SKM-1 (cell line): ENCODE data around the gene PLEKHF1.
"Not testable (repeated sequence)": the region's sequence is repeated elsewhere in the genome, so short reads cannot be mapped to it uniquely, and the experiment has no call there.

Experiments used
- DNase-seq: peaks from one replicate; lab custom pipeline; 2025; ENCODE audit not compliant: unreplicated experiment; lab: John Stamatoyannopoulos, UW

Gene PLEKHF1

GRCh38 chr19:29697523-29698261 is 32.4 kb downstream of the PLEKHF1 start:
- no peak for DNase-seq

DNA sequence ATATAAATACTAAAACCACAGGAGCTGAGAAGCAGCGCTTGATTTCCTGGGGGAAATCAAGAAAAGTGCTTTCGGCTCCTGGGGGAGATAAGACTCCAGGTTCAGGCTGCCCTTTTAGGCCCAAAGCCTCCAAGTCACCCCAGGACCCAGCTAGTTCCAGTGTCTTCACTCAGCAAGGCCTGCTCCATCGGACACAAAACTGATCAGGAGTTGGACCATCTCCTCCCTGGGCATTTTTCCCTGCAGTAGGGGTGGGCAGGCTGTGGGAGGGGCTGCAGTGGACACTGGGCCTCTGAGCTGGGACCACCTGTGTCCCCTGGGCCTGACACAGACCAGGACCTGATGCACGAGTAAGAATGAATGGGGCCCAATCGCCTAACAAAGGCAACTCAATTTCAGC is 34.6 kb downstream of the PLEKHF1 start:
- no peak for DNase-seq

DNA sequence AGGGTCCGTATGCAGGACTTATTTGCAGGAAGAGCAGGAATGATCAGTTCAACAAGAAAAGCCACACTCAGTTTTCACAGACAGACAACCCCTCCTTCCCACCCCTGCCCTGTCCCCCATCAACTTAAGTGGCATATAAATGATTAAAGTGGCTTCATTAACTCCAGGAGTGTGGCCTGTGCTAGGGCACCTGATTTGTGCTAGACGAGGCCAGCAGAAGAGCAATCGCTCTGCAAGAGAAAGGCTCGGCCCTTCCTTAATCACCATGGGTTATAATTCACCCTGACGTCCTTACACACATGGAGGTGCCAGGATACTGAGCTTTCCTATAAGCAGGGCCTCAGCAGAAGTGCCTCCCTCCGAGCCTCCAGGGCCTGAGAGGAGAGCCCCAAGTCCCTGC is 35.2 kb downstream of the PLEKHF1 start:
- no peak for DNase-seq

DNA sequence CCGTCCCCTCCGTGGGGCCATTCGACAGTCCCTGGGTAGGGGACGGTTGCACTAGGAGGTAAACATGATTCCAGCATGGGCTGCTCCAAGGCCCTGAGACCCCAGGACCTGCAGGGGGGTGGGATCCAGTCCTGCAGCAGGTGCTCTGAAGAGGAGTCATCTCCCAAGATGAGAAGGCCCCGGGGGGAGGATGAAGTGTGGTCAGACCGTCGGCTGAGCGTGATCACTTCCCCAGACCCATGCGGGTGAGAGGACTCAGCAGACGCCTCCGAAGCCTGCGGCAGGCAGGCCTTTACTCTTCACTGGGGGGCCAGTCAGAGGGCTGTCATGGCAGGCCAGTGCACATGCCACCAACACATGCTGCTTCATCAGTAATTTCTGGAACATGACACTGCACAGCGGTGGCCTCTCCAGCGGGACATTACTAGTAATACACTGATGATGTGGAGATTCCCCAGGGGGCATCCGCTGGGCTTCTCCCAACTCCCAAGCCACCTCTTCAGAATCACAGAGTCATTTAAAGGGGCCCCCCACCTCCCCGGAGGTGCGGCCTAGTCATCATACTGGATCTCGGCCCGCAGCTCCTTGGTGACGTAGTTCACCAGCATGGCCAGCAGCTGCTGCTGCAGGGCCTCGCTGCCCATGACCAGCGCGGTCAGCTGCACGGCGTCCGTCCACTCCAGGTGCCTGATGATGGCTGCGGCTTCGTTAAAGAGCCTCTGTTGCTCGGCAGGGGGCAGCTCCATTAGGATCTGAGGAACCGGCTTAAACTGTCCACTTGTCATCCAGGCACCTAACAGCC is 37.1 kb downstream of the PLEKHF1 start:
- no peak for DNase-seq

- no peak for DNase-seq
These were observed 37.7 kb downstream of the PLEKHF1 start for GRCh38 chr19:29702963-29703320.

DNA sequence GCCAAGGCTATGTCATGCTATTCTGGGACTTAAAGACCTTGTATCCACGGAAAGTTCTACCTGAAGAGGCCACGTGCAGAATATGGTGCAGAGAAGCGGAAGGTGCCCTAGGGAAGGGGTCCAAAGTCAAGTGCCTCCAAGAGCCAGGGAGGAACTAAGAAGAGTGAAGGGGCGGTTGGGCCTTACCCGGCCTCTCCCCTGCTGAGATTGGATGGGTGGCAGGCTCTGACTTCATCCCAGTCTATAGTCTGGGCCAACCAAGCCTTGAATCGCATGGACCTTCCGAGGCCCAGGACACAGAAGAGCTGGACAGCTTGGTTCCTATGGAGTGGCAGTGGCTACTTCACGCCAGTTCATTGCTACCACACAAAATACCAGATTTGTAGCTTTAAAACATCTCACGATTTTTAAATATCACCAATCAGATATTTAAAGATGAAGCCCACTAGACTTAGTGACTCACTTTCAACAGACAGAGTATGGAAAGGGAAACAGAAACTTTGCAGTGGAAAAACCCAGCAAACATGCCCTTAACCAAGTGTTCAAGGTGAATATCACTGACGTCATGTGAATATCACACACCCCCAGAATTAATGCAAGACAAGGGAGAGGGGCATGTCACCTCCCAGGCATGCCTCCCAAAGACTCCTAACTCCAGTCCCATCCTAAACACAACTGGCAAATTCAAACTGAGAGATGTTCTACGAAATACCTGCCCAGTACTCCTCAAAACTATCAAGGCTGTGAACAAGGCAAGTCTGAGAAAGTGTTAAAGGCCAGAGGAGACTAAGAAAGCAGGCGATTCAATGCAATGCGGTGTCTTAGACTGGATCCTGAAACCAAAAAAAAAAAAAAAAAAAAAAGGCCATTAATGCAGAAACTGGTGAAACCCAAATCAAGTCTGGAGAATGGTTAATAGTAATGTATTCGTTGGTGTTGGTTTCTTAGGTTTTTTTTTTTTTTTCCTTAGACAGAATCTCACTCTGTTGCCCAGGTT is 39.6 kb downstream of the PLEKHF1 start:
- no peak for DNase-seq

DNA sequence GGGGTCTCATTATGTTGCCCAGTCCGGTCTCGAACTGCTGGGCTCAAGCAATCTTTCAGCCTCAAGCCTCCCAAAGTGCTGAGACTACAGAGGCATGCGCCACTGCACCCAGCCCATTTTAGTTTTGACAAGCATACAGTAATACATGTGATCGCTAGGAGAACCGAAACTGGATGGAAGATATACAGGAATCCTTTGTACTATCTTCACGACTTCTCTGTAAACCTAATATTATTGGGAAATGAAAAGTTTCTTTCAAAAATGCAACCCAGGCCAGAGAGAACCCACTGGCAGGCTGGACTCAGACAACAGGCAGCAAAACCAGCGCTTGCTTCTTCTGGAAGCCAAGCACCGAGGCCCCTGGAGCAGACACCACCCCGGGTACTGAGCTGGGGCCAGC is 40.4 kb downstream of the PLEKHF1 start:
- no peak for DNase-seq

DNA sequence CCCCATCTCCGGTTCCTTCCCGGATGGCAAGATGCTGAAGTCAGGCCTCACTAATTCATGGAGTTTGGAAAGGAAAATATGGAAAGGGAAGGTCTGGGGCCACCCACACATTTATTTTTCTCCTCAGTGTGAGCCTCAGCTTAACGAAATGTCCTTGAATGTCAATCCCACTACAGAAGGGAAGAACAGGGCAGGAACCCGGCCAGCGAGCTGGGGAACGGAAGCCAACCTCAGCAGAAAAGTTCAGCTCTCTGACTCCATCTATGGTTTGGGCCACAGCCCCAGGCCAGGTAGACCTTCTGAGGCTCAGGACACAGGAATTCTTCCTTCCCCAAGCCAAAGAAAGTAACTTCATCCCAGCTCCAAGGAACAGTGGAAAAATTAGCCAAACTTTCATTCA is 41.4 kb downstream of the PLEKHF1 start:
- DNase-seq, result no peak

- no peak for DNase-seq
These were observed 43.5 kb downstream of the PLEKHF1 start for GRCh38 chr19:29708554-29709439.

DNA sequence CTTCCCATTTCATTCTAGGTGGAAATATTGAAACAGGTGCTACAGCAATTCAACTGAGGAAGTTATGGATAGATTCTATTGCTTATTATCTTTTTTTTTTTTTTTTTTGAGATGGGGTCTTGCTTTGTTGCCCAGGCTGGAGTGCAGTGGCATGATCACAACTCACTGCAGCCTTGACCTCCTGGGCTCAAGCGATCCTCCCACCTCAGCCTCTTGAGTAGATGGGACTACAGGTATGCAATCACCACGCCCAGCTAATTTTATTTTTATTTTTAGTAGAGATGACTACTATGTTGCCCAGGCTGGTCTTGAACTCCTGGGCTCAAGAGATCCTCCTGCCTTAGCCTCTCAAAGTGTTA is 44.2 kb downstream of the PLEKHF1 start:
- not testable (repeated sequence) for DNase-seq

DNA sequence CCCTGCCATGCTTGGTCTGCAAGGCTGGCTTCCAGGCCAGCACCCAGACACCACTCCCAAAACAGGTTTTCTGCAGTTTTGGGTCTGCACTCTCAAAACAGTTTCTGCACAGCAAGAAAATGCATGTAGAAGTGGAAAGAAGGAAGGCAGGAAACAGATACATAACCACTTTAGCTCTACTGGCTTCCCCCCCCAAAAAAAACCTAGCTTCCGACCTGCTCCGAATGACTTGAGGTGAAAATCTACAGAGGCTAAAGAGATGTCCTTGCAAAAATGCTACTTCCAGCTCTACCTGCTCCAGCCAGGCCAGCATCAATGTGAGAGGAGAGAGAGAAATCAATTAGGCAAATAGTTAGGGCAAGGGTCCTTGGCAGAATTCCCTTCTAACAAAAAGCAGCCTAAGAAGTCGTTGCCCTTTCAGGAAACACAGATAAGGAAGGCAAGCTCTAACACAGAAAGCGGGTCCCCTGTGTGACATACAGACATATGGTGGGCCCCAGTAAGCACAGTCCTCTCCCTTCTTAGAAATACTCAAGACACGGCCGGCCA is 46.4 kb downstream of the PLEKHF1 start:
- DNase-seq, result no peak

DNA sequence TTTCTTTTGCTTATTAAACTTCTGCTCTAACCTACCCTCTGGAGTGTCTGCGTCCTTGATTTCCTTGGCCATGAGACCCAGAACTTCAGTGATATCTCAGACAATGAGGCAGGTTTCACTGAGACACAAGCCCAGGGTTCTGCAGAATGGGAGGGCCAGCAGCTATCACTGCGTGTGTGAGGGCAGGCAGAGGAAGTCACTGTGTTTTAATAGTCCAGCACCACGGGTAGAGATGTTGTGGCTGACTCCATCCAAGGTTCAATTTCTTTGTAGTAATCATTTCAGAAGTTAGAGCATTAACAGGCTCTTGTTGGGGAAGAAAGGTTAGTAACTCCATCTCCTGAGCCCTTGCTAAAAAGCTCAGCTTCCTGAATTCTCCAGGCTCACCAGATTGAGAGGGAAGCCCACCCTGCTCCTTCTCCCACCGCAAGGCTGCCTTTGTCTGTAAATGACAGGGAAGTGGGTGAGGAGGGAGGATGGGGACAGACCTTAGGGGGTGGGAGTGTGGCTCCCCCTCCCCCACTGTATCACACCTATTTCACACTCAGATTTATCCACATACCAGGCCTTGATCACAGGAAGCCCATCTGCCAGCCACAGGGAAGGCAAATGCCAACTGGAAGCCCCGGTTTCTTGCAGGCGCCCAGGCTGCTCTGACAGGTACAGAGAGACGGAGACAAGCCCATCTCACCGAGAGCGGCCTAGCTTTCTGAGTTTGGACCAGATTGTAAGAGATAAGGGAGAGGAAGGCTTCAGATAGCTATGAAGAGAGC is 47.7 kb downstream of the PLEKHF1 start:
- DNase-seq, result no peak

GRCh38 chr19:29714371-29714952 is 49.2 kb downstream of the PLEKHF1 start:
- DNase-seq, result no peak

GRCh38 chr19:29714953-29715700 is 49.9 kb downstream of the PLEKHF1 start, which contains the start of gene C19orf12:
Gene C19orf12, minus strand, starts transcription at chr19:29715261. Its CDS starts 6,848 bp downstream, at chr19:29708413.
- DNase-seq, result no peak

DNA sequence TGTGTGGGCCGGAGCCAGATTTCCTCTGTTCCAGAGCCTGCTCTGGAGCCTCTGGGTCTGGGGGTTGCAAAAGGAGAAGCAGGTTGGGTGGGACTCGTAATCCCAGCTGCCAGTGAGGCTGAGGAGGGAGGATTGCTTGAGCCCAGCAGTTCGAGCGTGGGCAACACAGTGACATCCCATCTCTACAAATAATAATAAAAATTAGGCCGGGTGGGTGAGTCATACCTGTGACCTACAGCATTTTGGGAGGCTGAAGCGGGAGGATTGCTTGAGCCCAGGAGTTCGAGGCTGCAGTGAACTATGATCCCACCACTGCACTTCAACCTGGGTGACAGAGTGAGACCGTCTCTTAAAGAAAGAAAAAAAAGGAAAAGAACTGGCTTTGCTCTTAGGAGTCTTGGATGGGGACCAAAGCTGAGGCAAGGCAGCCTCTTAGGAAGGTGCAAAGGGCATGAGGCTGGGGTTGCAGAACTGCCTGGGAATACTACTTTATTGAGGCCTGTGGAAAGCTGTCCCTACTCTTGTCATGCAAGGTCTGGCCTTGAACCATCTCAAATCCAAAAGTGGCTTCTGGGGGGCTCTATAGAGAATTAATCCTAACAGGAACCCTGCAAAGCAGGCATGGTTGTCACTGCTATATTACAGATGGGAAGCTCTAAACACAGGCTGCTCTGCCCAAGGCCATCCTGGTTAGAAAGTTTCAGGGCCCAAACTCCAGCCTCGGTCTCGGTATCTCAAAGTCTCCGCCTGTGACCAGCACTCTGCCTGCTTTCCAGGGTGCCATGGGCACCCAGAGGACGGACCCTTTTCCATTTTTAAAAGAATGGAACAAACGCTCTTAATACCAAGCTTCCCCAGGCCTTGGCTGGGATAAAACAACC is 50.7 kb downstream of the PLEKHF1 start:
- DNase-seq, result no peak

DNA sequence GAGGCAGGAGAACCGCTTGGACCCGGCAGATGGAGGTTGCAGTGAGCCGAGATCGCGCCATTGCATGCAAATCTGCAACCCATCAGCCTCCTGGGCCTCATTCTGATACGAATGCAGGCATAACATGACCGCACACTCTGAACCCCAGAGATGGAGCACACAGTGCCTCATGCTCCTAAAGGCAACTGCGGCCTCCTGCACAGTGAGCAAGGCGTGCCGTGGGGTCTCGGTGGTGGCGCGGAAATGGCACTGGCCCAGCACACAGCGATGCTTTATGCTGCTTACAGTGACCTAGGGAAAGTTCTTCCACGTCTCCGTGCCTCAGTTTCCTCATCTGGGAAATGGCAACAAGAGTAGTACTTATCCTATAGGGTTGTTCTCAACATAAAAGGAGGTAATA is 51.8 kb downstream of the PLEKHF1 start:
- no peak for DNase-seq

DNA sequence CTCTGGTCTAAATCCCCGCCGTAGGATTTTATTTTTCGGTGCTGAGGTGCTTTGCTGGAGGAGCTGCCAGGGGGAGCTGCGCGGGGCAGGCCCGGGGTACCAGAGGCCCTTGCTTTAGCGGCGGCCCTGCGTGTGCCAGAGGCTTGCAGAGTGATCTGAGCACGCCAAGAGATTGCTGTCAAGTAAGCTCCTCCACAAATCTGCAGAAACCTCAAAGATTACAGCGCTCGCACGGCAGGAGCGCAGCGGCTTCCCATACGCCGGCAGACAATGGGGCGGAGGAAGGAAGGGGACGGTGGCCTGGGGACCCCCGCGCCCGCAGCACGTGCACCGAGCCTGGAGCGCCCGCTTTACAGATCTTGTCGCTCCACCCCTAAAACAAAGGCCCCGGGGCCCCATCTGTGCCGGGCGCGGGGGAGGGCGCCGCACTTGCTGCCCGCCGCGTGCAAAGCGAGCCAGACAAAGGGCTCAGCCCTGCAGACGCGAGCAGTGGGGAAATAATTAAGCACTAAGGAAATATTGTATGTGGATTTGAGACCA is 58.9 kb downstream of the PLEKHF1 start:
- DNase-seq, result no peak
